ENCODE data around the gene LRRC63.

Gene LRRC63

DNA sequence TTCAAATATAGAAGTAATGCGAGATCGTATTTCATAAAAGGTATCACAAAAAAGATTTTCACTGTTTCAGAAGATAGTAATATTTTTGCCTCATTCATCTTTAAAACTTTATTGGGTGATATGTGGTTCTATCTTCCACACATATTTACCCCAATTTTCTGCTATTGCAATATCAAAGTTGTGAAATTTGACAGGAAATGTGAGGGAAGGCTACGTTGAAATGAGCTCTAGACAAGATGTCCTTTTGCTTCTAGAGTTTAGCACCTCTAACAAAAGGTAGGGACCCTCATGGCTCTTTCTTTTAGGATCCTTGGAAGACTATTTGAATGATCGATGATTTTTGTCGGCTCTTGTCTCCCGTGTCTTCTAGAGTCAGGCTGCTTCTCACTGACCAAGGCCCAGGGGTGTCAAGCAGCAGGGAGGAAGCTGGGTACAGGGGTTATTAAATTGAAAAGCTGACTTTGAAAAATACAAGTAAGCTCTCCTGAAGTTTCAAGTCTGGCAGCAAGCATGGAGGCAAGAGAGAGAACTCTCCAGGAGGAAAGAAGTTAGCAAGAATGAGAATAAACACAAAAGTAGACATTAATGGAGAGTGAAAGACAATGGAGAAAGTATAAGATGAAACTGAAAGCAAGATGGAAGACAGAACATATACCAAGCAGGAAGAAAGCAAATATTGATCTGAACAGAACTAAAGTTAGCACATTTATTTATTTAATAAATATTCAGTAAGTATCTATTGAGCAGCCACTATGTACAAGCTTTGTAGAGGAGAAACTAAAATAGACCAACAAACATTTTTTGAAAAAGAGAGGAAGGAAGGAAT lies 101.9 kb downstream of the LRRC63 start:
- no peak for DNase-seq

DNA sequence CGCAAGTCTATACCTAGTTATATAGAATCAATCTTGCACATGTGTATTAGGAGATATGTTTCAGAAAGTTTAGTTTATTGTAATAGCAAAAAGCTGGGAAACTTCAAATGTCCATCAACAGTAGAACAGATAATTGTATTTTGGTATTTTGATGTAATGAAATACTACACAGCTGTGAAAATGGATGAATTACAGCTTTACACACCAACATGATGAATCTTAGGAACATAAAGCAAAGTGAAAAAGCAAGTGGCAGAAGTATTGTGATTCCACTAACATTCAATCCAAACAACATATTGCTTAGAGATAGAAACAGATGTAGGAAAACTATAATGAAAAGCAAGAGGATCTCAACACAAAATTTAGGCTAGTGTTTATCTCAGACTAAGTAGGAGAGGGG lies 102.9 kb downstream of the LRRC63 start:
- no peak for DNase-seq

DNA sequence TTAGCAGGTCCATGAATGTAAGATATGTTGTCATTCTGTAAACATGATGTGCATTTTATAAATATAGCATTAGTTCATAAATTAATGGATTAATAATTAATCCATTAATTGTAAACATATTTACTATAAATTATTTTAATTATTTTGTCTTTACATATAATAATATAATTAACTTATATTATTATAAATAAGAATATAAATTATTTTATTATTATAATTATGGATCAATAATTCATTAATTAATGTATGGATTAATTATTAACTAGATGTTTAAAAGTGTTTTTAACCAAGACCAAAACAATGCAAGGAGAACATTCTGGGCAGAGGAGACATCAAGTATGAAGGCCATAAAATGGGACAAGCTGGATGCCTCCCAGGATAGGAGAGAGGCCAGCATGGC lies 103.3 kb downstream of the LRRC63 start:
- no peak for DNase-seq

DNA sequence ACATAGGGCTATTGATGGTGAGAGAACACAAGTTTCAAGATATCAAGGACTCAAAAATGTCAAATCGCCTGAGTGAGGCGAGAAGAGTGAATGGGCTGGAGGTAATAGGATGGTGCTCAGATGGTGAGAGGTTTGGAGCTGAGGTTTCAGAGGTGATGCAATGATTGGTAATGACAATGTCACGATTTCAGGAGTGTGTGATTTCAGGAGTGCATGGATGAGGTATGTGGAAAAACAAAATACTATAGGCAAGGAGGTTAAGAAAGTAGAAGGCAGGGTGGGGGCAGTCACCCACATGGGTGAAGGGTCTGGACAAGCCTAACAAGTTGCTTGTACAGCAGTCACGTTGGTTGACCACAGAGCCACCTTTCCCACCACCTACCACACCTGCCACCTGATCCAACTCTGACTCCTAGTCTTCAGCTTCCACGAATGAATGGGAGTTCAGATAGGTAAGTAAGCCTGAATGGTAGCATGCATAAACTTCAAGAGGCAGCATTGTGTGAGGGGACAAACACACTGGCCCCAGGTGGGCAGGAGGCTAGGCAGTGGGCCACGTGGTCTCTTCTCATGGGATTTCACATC lies 103.9 kb downstream of the LRRC63 start:
- DNase-seq = no peak

DNA sequence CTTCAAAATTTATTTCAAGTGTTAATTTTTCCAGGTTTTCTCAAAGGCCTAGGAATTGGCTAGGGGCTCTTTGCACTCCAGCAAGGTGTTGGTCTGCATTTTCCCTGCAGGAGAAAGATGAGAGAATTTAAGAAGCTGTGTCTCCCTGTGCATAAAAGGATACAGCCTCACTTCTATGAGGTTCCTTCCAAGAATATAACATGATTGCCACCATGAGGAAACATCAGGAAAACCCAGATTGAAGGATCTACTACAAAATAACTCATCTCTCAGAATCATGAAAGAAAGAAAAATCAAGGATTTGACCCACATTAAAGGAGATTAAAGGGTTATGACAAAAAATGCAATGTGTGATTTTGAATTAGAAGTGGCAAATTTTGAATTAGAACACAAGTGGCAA lies 105.4 kb downstream of the LRRC63 start:
- DNase-seq = no peak

DNA sequence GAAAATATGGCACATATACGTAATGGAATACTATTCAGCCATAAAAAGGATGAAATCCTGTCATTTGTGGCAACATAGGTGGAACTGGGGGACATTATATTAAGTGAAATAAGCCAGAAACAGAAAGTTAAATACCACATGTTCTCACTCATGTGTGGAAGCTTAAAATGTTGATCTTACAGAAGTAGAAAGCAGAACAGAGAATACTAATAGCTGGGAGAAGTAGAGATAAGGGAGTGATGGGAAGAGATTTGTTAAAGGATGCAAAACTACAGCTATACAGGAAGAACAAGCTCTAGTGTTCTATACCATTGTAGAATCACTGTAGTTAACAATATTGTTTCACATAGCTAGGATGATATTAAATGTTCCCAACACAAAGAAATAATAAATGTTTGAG lies 107.3 kb downstream of the LRRC63 start:
- no peak for DNase-seq

DNA sequence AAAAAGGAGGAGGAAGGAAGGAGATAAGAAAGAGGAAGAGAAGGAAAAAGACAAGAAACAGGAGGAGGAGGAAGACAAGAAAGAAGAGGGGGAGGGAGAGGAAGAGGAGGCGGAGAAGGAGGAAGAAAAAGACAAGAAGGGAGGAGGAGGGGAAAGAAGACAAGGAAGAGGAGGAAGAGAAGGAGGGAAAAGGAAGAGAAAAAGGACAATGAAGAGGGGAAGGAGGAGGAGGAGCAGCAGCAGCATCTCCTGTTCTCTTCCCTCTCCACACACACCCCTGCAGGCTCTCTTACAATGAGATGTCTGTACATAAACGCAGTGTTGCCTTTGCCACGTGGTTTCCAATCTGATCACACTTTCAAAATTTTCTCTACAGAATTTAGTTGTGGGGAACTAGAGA lies 108.7 kb downstream of the LRRC63 start:
- DNase-seq = no peak

DNA sequence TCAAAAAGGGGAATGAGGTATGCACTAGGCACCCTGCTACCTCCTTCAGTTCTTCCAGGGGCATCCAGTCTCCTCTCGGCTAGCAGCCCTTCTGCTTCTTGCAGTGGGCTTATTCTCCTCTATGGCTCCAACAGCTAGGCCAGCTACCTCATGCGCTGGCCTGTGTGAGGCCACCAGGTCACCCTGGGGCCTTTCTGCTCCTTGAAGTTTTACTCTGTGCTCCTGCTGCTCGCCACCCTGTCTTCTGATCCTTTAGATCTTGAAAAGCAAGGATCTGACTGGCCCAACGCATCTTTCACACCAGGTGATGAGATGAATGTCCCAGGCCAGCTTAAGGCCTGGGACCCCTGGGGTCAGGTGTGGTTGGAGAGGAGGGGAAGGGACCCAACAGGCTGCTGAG lies 109.1 kb downstream of the LRRC63 start:
- no peak for DNase-seq

DNA sequence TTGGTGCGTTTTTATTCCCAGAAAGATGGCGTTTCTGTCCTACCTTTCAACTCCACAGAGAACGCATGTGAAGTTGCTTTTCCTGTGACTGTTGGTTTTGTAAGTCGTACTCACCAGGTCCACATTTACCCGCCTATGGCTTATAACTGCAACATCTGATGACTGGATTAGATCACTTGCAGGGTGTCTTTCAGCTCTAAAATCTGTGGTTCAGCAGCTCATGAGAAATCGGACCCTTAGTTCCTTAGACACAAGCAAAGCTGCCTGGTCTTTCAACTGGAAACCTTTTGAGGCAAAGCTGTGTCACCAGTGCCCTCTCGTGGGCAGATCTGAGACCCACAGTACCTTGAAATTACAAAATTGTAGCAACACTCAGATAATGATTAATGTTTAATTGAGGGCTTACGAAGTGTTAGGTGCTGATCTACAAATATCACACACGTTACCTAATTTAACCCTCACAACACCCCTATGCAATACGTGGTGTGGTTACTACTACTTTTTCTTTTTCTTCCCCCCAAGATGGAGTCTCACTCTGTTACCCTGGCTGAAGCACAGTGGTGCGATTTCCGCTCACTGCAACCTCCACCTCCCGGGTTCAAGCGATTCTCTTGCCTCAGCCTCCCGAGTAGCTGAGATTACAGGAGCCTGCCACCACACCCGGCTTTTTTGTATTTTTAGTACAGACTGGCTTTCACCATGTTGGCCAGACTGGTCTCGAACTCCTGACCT lies 109.9 kb downstream of the LRRC63 start:
- peak; percentile 74 for DNase-seq

DNA sequence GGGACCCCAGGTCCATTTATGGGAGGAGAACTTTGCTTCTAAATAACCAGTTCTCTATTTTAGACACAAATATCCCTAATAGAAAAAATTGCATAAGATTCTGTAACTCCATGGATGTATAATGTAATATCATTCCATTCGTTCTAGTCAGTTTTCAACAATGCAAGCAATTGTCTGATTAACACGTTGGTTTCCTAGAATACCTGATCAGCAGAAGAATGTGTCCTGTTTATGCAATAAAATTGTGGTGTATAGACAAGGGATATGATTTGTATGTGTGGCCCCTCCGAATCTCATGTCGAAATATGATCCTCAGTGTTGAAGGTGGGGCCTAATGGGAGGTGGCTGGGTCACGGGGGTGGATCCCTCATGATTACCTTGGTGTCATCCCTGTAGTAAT lies 113.2 kb downstream of the LRRC63 start:
- DNase-seq = no peak
